GM18520 (cell line): ENCODE measurements around the gene DNAH1.
A peak's percentile ranks its signal among the peaks of the same experiment; 100 is the strongest.
"Not testable (repeated sequence)": the region's sequence is repeated elsewhere in the genome, so short reads cannot be mapped to it uniquely, and the experiment has no call there.

Source experiments
- ATAC-seq: cut with Tn5 transposase; IDR thresholded peaks from one replicate; pipeline ENCODE4 v1.9.1; 2021; ENCODE audit not compliant: unreplicated experiment

Gene DNAH1

GRCh38 chr3:52315977-52316764 is at the start of gene DNAH1:
TSS of gene DNAH1 (plus strand) at chr3:52316319. CDS start at chr3:52322443, 6,124 bp downstream.
- no peak for ATAC-seq

GRCh38 chr3:52268036-52268435 is 48.1 kb upstream of the DNAH1 start:
- no peak for ATAC-seq

GRCh38 chr3:52269776-52270175 is 46.3 kb upstream of the DNAH1 start:
- ATAC-seq: no peak

GRCh38 chr3:52270252-52270754 is 45.8 kb upstream of the DNAH1 start:
- ATAC-seq: no peak

GRCh38 chr3:52272172-52272571 is 43.9 kb upstream of the DNAH1 start:
- not testable (repeated sequence) for ATAC-seq

- ATAC-seq: no peak
Measured at GRCh38 chr3:52272831-52273230, 43.3 kb upstream of the DNAH1 start.

- not testable (repeated sequence) for ATAC-seq
Measured at GRCh38 chr3:52274781-52275180, 41.3 kb upstream of the DNAH1 start.

GRCh38 chr3:52277071-52277964 is 38.8 kb upstream of the DNAH1 start:
- ATAC-seq: no peak

- ATAC-seq: peak; percentile 68
Measured at GRCh38 chr3:52277972-52278509, 38.1 kb upstream of the DNAH1 start.

- peak; percentile 56 for ATAC-seq
Measured at GRCh38 chr3:52278510-52279069, 37.5 kb upstream of the DNAH1 start, which contains the start of gene WDR82. TSS of gene WDR82 (minus strand) at chr3:52278649. CDS start at chr3:52278361, 288 bp downstream.

GRCh38 chr3:52279596-52279995 is 36.5 kb upstream of the DNAH1 start:
- ATAC-seq: no peak

GRCh38 chr3:52280050-52280461 is 36.1 kb upstream of the DNAH1 start:
- ATAC-seq: no peak

- ATAC-seq: no peak
Measured at GRCh38 chr3:52281981-52282801, 33.9 kb upstream of the DNAH1 start.

- no peak for ATAC-seq
Measured at GRCh38 chr3:52283306-52283705, 32.8 kb upstream of the DNAH1 start.

- ATAC-seq: not testable (repeated sequence)
Measured at GRCh38 chr3:52284051-52284450, 32.1 kb upstream of the DNAH1 start.

- ATAC-seq: no peak
Measured at GRCh38 chr3:52286777-52287110, 29.4 kb upstream of the DNAH1 start.

- ATAC-seq: no peak
Measured at GRCh38 chr3:52288674-52289073, 27.4 kb upstream of the DNAH1 start.

- ATAC-seq: no peak
Measured at GRCh38 chr3:52289338-52289746, 26.8 kb upstream of the DNAH1 start.

GRCh38 chr3:52289747-52290595 is 26.1 kb upstream of the DNAH1 start:
- ATAC-seq: no peak
